Upper lobe of left lung (tissue), 4 donors: ENCODE results near the gene CTLA4.

Experiments
- CTCF ChIP-seq, 6 experiments: fragments of 450-650 bp in 4 of 6; fragments of 200-600 bp in 2 of 6; sonication (generic) in 2 of 6; IDR thresholded peaks; one replicate each; pipeline ENCODE4 v1.5.1; 2016 to 2019; ENCODE audit warnings: antibody characterized with exemption in 6 of 6
- POLR2A ChIP-seq, 4 donors: fragments of 450-650 bp; IDR thresholded peaks; one replicate each; pipeline ENCODE4 v1.5.1; 2016 to 2017; ENCODE audit warnings: antibody characterized with exemption in 4 of 4, mild to moderate bottlenecking in 2 of 4
- POLR2AphosphoS5 ChIP-seq, 2 donors: sonication (generic); formaldehyde crosslinking; IDR thresholded peaks; one replicate each; pipeline ENCODE4 v1.5.1; 2017; ENCODE audit warnings: antibody characterized with exemption in 2 of 2

- TF ChIP-seq POLR2A (IDR thresholded peaks at IDR 0.05) (no peak), CTCF (IDR thresholded peaks at IDR 0.05) (peak; percentile 51 to 78 (median 66)), POLR2AphosphoS5 (IDR thresholded peaks at IDR 0.05) (no peak)
Measured at GRCh38 chr2:203909261-203909967, 41.8 kb downstream of the CTLA4 start.
